ENCODE data around the gene NBPF12. TPM values are rescaled to one million over a fixed set of nuclear protein-coding genes. Genes with fewer than 3 reads are reported as not detected.
"Not testable (repeated sequence)": the region's sequence is repeated elsewhere in the genome, so short reads cannot be mapped to it uniquely, and the experiment has no call there.

The NBPF12 gene
- total RNA-seq, 1 experiment from 2014 or later = 8.0 TPM

- H3K4me1 ChIP-seq (ENCODE audit: insufficient read depth, low read length); H3K23ac ChIP-seq (ENCODE audit: insufficient read length, low read depth, low read length); H4K91ac ChIP-seq (ENCODE audit: insufficient read length, low read depth, low read length); H3T11ph ChIP-seq (ENCODE audit: low read length); H4K20me1 ChIP-seq (ENCODE audit: control insufficient read depth, insufficient read depth, insufficient read length); DNase-seq; H3K4ac ChIP-seq (ENCODE audit: low read depth, low read length); H3K9me3 ChIP-seq (ENCODE audit: control insufficient read depth, low read depth, low read length); H2BK5ac ChIP-seq (ENCODE audit: insufficient read length, low read length); H3K9ac ChIP-seq (ENCODE audit: extremely low read depth, insufficient read length, low read length); H2BK120ac ChIP-seq (ENCODE audit: low read depth, low read length, poor library complexity, severe bottlenecking); H2AFZ ChIP-seq (ENCODE audit: low read length); H3K23me2 ChIP-seq (ENCODE audit: insufficient read length, low read depth, low read length, poor library complexity, severe bottlenecking); H2BK20ac ChIP-seq (ENCODE audit: low read depth, low read length, poor library complexity, severe bottlenecking); H2BK15ac ChIP-seq (ENCODE audit: low read depth, low read length); H3K56ac ChIP-seq (ENCODE audit: insufficient read length, low read depth, low read length); H3K79me1 ChIP-seq (ENCODE audit: insufficient read depth, low read depth, low read length, poor library complexity, severe bottlenecking); H3K27me3 ChIP-seq (ENCODE audit: insufficient read depth, low read length); H3K27ac Mint-ChIP-seq; H4K5ac ChIP-seq (ENCODE audit: insufficient read length, low read depth, low read length); H3K9me3 Mint-ChIP-seq; H2BK12ac ChIP-seq (ENCODE audit: insufficient read length, low read depth, low read length); H3K18ac ChIP-seq (ENCODE audit: insufficient read length, low read depth, low read length); H3K27ac ChIP-seq (ENCODE audit: insufficient read length, low read depth, low read length); H3K4me1 Mint-ChIP-seq; H3K79me2 ChIP-seq (ENCODE audit: insufficient read depth, low read length); H2AK5ac ChIP-seq (ENCODE audit: insufficient read length, low read length); H3K4me2 ChIP-seq (ENCODE audit: insufficient read depth, insufficient read length, low read length); H3K36me3 Mint-ChIP-seq (ENCODE audit: insufficient read depth in 1 of 3, low read depth in 3 of 3); H4K8ac ChIP-seq (replicated peaks; ENCODE audit: insufficient read length, low read depth, low read length); H3K14ac ChIP-seq (ENCODE audit: insufficient read depth, low read length): not testable (repeated sequence)
- peaks cover 11% of the 10 kb centered on the region for H3K27me3 Mint-ChIP-seq (ENCODE audit: low read depth)
- H3K4me3 Mint-ChIP-seq = peak overlapping the region in 1 of 2 experiments; percentile 14; a peak in 1 of 5 replicates
- no CpG with 5 or more reads among the region's 7 CpGs for WGBS (ENCODE audit: extremely low coverage, insufficient read length, low lambda C conversion rate)
Observed at GRCh38 chr1:146940293-146940692, 2.2 kb downstream of the NBPF12 start.

DNA sequence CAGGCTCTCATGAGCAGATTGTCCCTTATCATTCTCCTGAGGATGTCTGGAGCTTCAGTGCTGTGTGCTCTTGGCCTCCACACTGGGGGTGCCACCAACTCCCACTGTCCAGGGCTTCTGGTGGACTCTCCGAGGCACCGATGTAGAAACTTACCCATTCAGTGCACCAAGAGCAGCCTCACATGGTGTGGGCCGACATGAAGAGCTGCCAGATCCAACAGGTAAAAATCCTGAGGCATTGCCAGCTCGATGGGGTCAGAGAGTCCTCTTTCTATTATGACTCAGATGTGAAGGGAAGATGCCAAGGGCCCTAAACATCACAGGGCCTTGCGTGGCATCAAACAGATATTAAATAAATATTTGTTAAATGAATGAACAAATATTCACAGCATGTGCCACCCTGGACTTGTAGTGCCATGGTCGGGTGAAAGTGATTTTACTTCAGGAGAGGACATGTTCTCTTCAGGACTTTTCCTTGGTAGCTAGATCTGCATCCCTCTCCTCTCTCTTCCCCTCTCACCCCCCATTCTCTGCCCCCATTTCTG, 5.3 kb downstream of the NBPF12 start:
- not testable (repeated sequence) for H3K4me2 ChIP-seq (ENCODE audit: insufficient read depth, insufficient read length, low read length); H3K23me2 ChIP-seq (ENCODE audit: insufficient read length, low read depth, low read length, poor library complexity, severe bottlenecking); H3K36me3 Mint-ChIP-seq (ENCODE audit: insufficient read depth in 1 of 3, low read depth in 3 of 3); H2AFZ ChIP-seq (ENCODE audit: low read length); H2BK20ac ChIP-seq (ENCODE audit: low read depth, low read length, poor library complexity, severe bottlenecking); H3K23ac ChIP-seq (ENCODE audit: insufficient read length, low read depth, low read length); H3K27me3 ChIP-seq (ENCODE audit: insufficient read depth, low read length); DNase-seq; H3K79me1 ChIP-seq (ENCODE audit: insufficient read depth, low read depth, low read length, poor library complexity, severe bottlenecking); H3K4me1 ChIP-seq (ENCODE audit: insufficient read depth, low read length); H2BK12ac ChIP-seq (ENCODE audit: insufficient read length, low read depth, low read length); H2BK15ac ChIP-seq (ENCODE audit: low read depth, low read length); H3T11ph ChIP-seq (ENCODE audit: low read length); H3K27ac ChIP-seq (ENCODE audit: insufficient read length, low read depth, low read length); H4K8ac ChIP-seq (replicated peaks; ENCODE audit: insufficient read length, low read depth, low read length); H3K4ac ChIP-seq (ENCODE audit: low read depth, low read length); H3K27ac Mint-ChIP-seq; H3K9me3 ChIP-seq (ENCODE audit: control insufficient read depth, low read depth, low read length); H2BK120ac ChIP-seq (ENCODE audit: low read depth, low read length, poor library complexity, severe bottlenecking); H3K56ac ChIP-seq (ENCODE audit: insufficient read length, low read depth, low read length); H3K18ac ChIP-seq (ENCODE audit: insufficient read length, low read depth, low read length); H3K4me1 Mint-ChIP-seq; H2AK5ac ChIP-seq (ENCODE audit: insufficient read length, low read length); H3K4me3 Mint-ChIP-seq; H3K79me2 ChIP-seq (ENCODE audit: insufficient read depth, low read length); H4K5ac ChIP-seq (ENCODE audit: insufficient read length, low read depth, low read length); H3K9me3 Mint-ChIP-seq; H4K91ac ChIP-seq (ENCODE audit: insufficient read length, low read depth, low read length); H3K9ac ChIP-seq (ENCODE audit: extremely low read depth, insufficient read length, low read length); H4K20me1 ChIP-seq (ENCODE audit: control insufficient read depth, insufficient read depth, insufficient read length); H2BK5ac ChIP-seq (ENCODE audit: insufficient read length, low read length); H3K14ac ChIP-seq (ENCODE audit: insufficient read depth, low read length)
- WGBS (ENCODE audit: extremely low coverage, insufficient read length, low lambda C conversion rate) = no CpG with 5 or more reads among the region's 6 CpGs
- peaks cover 13% of the 10 kb centered on the region for H3K27me3 Mint-ChIP-seq (ENCODE audit: low read depth)
